K562 (cell line): ENCODE measurements around the gene G6PD. TPM values are rescaled to one million over a fixed set of nuclear protein-coding genes. Genes with fewer than 3 reads are reported as not detected.

ENCODE experiments used
- ATF4 ChIP-seq: fragments of 450-650 bp; formaldehyde crosslinking; IDR thresholded peaks from 2 replicates; pipeline ENCODE4 v1.4.0; 2022; ENCODE audit warnings: mild to moderate bottlenecking, moderate library complexity
- ATF7 ChIP-seq: fragments of 450-650 bp; IDR thresholded peaks from 2 replicates; pipeline ENCODE4 v1.7.1; 2014; ENCODE audit warnings: mild to moderate bottlenecking, moderate library complexity
- BRD4 ChIP-seq: fragments of 200-600 bp; sonication (generic); IDR thresholded peaks from 2 replicates; pipeline ENCODE4 v1.6.1; 2017; ENCODE audit warnings: inconsistent platforms
- CBX8 ChIP-seq: fragments of 200-600 bp; sonication (generic); IDR thresholded peaks from 2 replicates; pipeline ENCODE4 v1.6.1; 2012; ENCODE audit warnings: borderline replicate concordance, mixed run types, low read depth, mild to moderate bottlenecking, moderate library complexity, mixed read lengths, low read length, control low read depth, inconsistent platforms; ENCODE audit not compliant: poor library complexity, severe bottlenecking; ENCODE audit errors: extremely low read depth
- CTBP1 ChIP-seq: fragments of 450-650 bp; IDR thresholded peaks from 2 replicates; pipeline ENCODE4 v1.6.1; 2016; ENCODE audit warnings: borderline replicate concordance
- EGR1 ChIP-seq: fragments of 450-650 bp; conservative IDR thresholded peaks from 2 replicates; pipeline ENCODE4 v1.6.1; 2017; ENCODE audit warnings: mild to moderate bottlenecking
- KDM2B ChIP-seq: fragments of 250-450 bp; sonication (Bioruptor Pico); IDR thresholded peaks from 2 replicates; pipeline ENCODE4 v1.8.0; 2021; ENCODE audit warnings: mild to moderate bottlenecking, moderate library complexity
- MED1 ChIP-seq: sonication (generic); formaldehyde crosslinking; IDR thresholded peaks from 2 replicates; pipeline ENCODE4 v1.8.1; 2023; ENCODE audit warnings: missing genetic modification reagents, borderline replicate concordance
- MTA3 ChIP-seq: fragments of 450-650 bp; formaldehyde crosslinking; IDR thresholded peaks from 2 replicates; pipeline ENCODE4 v1.6.1; 2017; ENCODE audit warnings: mild to moderate bottlenecking, borderline replicate concordance
- NR2F6 ChIP-seq: fragments of 450-650 bp; formaldehyde crosslinking; IDR thresholded peaks from 2 replicates; pipeline ENCODE4 v1.4.0; 2020; ENCODE audit warnings: mild to moderate bottlenecking
- POLR3A ChIP-seq: IDR thresholded peaks from 2 replicates; pipeline ENCODE4 v1.6.1; 2011; ENCODE audit warnings: borderline replicate concordance, mild to moderate bottlenecking, moderate library complexity; ENCODE audit not compliant: insufficient read length, insufficient read depth; ENCODE audit errors: extremely low read depth
- PRDM10 ChIP-seq: fragments of 450-650 bp; IDR thresholded peaks from 2 replicates; pipeline ENCODE4 v1.6.1; 2018; ENCODE audit not compliant: partially characterized antibody
- RBFOX2 ChIP-seq: fragments of 200-400 bp; formaldehyde crosslinking; IDR thresholded peaks from 2 replicates; pipeline ENCODE4 v1.6.1; 2017; ENCODE audit warnings: low read depth, mild to moderate bottlenecking, low read length, moderate library complexity
- SIN3A ChIP-seq, 2 experiments: fragments of 150-350 bp in 1 of 2; IDR thresholded peaks; 2 replicates each; pipeline ENCODE4 v1.6.1; 2011 to 2016; ENCODE audit warnings: borderline replicate concordance in 2 of 2, low read depth in 2 of 2, low read length in 2 of 2, mild to moderate bottlenecking in 2 of 2, moderate library complexity in 2 of 2; ENCODE audit not compliant: control insufficient read depth in 1 of 2
- SUPT5H ChIP-seq: fragments of 450-650 bp; IDR thresholded peaks from 2 replicates; pipeline ENCODE4 v1.6.1; 2016
- ZFPM2 ChIP-seq: fragments of 250-450 bp; sonication (Bioruptor Pico); IDR thresholded peaks from 2 replicates; pipeline ENCODE4 v1.5.1; 2022; ENCODE audit warnings: mild to moderate bottlenecking
- ZNF121 ChIP-seq: sonication (generic); formaldehyde crosslinking; conservative IDR thresholded peaks from 2 replicates; pipeline ENCODE4 v1.8.0; 2022; ENCODE audit warnings: missing genetic modification reagents
- ZNF395 ChIP-seq: fragments of 200-800 bp; sonication (Bioruptor generic); IDR thresholded peaks from 2 replicates; pipeline ENCODE4 v1.6.1; 2017; ENCODE audit warnings: missing genetic modification characterization, missing compliant biosample characterization
- ZNF589 ChIP-seq: fragments of 200-800 bp; sonication (Bioruptor generic); IDR thresholded peaks from 2 replicates; pipeline ENCODE4 v1.6.1; 2016; ENCODE audit warnings: low read depth, missing genetic modification characterization, missing compliant biosample characterization
- ZNF696 ChIP-seq: fragments of 250-450 bp; sonication (Bioruptor Pico); conservative IDR thresholded peaks from 2 replicates; pipeline ENCODE4 v1.4.0; 2020; ENCODE audit warnings: mild to moderate bottlenecking, moderate library complexity
- ZNF766 ChIP-seq: fragments of 200-800 bp; sonication (Bioruptor generic); conservative IDR thresholded peaks from 2 replicates; pipeline ENCODE4 v1.6.1; 2016; ENCODE audit warnings: missing genetic modification characterization, missing compliant biosample characterization
- polyA plus RNA-seq, 8 experiments: library from polyadenylated mRNA; depleted of rRNA in 4 of 8; stranded (reverse) in 5 of 8; unstranded in 3 of 8; fragments of >200 nt; fragmentation: Nextera tagmentation in 2 of 8; fragmentation: Illumina TruSeq in 1 of 8; extraction: Ambion mirVana in 2 of 8; extraction: Trizol in 1 of 8; gene quantifications; 2 replicates each; pipeline versions ENCODE4 v1.2.1 to v1.2.3, GENCODE V29; 2011 to 2014; ENCODE audit warnings: inconsistent platforms in 1 of 8, missing spikeins in 1 of 8
- total RNA-seq, 7 experiments: library from RNA; depleted of rRNA in 6 of 7; stranded (reverse); fragments of >200 nt in 6 of 7; fragmentation: Illumina TruSeq in 2 of 7; extraction: Trizol in 2 of 7; gene quantifications; 2 replicates each; pipeline versions ENCODE4 v1.2.1 to v1.2.3, GENCODE V29; 2011 to 2021; ENCODE audit warnings: low replicate concordance in 1 of 7

G6PD gene
- total and polyA plus RNA-seq, 9 of the 15 experiments (the other 6 are each of a cell fraction or from before 2014, with no cell fraction given) = 2.9 to 222 (median 66.4) TPM

GRCh38 chrX:154486396-154487207 lies 60.0 kb downstream of the G6PD start, which contains the start of gene UBL4A (continued):
- TF ChIP-seq MTA3 (peak; percentile 74; the same call in 1 of the 2 replicates), ZNF589 (CRISPR knock-in tag) (0 out of 2 replicates have a peak, but pooled peaks have one; percentile 33), CBX8 (no peak), SUPT5H (peak; percentile 42; the same call in 1 of the 2 replicates), ATF7 (0 out of 2 replicates have a peak, but pooled peaks have one; percentile 16), SIN3A (IDR thresholded peaks at IDR 0.05; ENCODE audit: borderline replicate concordance in 2 of 2, control insufficient read depth in 1 of 2, low read depth in 2 of 2, low read length in 2 of 2) (0 out of 4 replicates have a peak, but pooled peaks of 1 of the 2 experiments have one; percentile 48), BRD4 (no peak), POLR3A (no peak), EGR1 (peak; percentile 94), MED1 (CRISPR knock-in tag) (no peak), ATF4 (CRISPR knock-in tag) (no peak), ZNF121 (CRISPR knock-in tag) (no peak), PRDM10 (peak; percentile 39), ZNF766 (CRISPR knock-in tag) (peak; percentile 91), RBFOX2 (peak; percentile 62), ZNF395 (CRISPR knock-in tag) (peak; percentile 81; the same call in 1 of the 2 replicates), NR2F6 (CRISPR knock-in tag) (no peak), ZNF696 (CRISPR knock-in tag) (no peak), CTBP1 (peak; percentile 30; the same call in 1 of the 2 replicates), KDM2B (CRISPR knock-in tag) (no peak), ZFPM2 (CRISPR knock-in tag) (no peak)
